NCI-H446 (cell line): ENCODE measurements around the gene CA7.
"Not testable (repeated sequence)": the region's sequence is repeated elsewhere in the genome, so short reads cannot be mapped to it uniquely, and the experiment has no call there.

Source experiments
- DNase-seq, 2 experiments: peaks; one replicate each; lab custom pipeline; 2025; lab: John Stamatoyannopoulos, UW

Gene CA7

GRCh38 chr16:66873685-66874055, 29.5 kb downstream of the CA7 start:
- no peak for DNase-seq

- DNase-seq: no peak
Observed at GRCh38 chr16:66874079-66874775, 30.0 kb downstream of the CA7 start.

GRCh38 chr16:66878067-66878466, 33.9 kb downstream of the CA7 start:
- no peak for DNase-seq

GRCh38 chr16:66880288-66881013, 36.2 kb downstream of the CA7 start, which contains the start of gene PDP2:
PDP2 (plus strand) TSS chr16:66880515; CDS start chr16:66884285, 3,770 bp downstream.
- DNase-seq: peak; percentile 72 to 91

- DNase-seq: no peak
Observed at GRCh38 chr16:66881014-66881417, 36.8 kb downstream of the CA7 start.

- no peak for DNase-seq
Observed at GRCh38 chr16:66881560-66881959, 37.3 kb downstream of the CA7 start.

- DNase-seq: no peak
Observed at GRCh38 chr16:66881964-66882508, 37.8 kb downstream of the CA7 start.

GRCh38 chr16:66882702-66883101, 38.5 kb downstream of the CA7 start:
- DNase-seq: no peak

- no peak for DNase-seq
Observed at GRCh38 chr16:66885491-66885890, 41.3 kb downstream of the CA7 start.

GRCh38 chr16:66886321-66886720, 42.1 kb downstream of the CA7 start:
- DNase-seq: no peak

- no peak for DNase-seq
Observed at GRCh38 chr16:66886914-66887313, 42.7 kb downstream of the CA7 start.

GRCh38 chr16:66888647-66889615, 44.7 kb downstream of the CA7 start:
- DNase-seq: no peak

GRCh38 chr16:66889622-66890021, 45.4 kb downstream of the CA7 start:
- no peak for DNase-seq

GRCh38 chr16:66890799-66891198, 46.6 kb downstream of the CA7 start:
- DNase-seq: no peak

GRCh38 chr16:66891360-66891759, 47.1 kb downstream of the CA7 start:
- DNase-seq: no peak

GRCh38 chr16:66891797-66892196, 47.6 kb downstream of the CA7 start:
- no peak for DNase-seq

GRCh38 chr16:66894055-66894454, 49.8 kb downstream of the CA7 start:
- DNase-seq: no peak

- peak; percentile 19 to 71 for DNase-seq
Observed at GRCh38 chr16:66894948-66895688, 50.9 kb downstream of the CA7 start.

- no peak for DNase-seq
Observed at GRCh38 chr16:66895689-66895979, 51.4 kb downstream of the CA7 start.

- no peak for DNase-seq
Observed at GRCh38 chr16:66895999-66896398, 51.8 kb downstream of the CA7 start.

GRCh38 chr16:66896682-66897081, 52.5 kb downstream of the CA7 start:
- DNase-seq: not testable (repeated sequence)

- DNase-seq: peak in 1 of 2 experiments; percentile 21
Observed at GRCh38 chr16:66898207-66898606, 54.0 kb downstream of the CA7 start.
